C4-2B (cell line): ENCODE data around the gene PIP4K2C.
"Not testable (repeated sequence)": the region's sequence is repeated elsewhere in the genome, so short reads cannot be mapped to it uniquely, and the experiment has no call there.

Experiments
- H3K27ac ChIP-seq: fragments of 450-650 bp; 2 replicates; pipeline ENCODE4 v1.5.1; 2017
- ZFX ChIP-seq: fragments of 450-650 bp; IDR thresholded peaks from 2 replicates; pipeline ENCODE4 v1.6.1; 2017
- TF ChIP-seq, protein P1 (sequence below): fragments of 450-650 bp; conservative IDR thresholded peaks from 2 replicates; pipeline ENCODE4 v1.5.1; 2017; ENCODE audit warnings: mild to moderate bottlenecking

The PIP4K2C gene

DNA sequence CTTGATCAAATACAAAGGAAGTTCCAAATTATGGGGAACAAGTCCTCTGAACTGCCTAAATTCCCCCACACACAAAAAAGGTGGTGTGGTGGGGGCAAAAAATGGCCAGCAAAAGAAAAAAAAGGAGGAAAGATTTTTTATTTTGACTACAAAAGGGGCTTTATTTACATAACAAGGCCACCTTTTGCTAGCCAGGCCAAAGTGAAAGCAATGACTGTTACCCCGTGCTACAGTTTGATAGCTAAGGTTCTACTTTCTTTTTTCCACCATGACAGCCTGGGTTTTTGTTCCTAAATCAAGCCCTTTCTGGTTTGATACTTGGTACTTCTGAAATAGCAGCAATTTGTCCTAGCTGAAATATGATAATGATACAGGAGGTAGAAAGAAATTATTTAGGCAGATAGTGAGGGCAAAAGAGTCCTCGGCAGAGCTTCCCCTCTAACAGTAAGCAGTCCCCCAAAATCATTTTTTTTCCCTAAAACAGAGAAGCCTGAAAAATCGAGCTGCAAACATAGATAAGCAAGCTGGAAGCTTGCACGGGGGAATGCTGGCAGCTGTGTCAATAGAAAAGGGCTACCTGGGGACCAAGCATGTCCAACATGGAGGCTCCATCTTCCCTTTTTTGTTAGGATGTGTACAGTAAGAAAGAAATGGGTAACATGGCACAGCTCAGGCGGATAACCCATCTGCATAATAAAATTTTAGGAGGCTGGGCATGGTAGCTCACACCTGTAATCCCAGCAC is 50.9 kb downstream of the PIP4K2C start:
- TF ChIP-seq ZFX, result no peak
- TF ChIP-seq, protein P1, sequence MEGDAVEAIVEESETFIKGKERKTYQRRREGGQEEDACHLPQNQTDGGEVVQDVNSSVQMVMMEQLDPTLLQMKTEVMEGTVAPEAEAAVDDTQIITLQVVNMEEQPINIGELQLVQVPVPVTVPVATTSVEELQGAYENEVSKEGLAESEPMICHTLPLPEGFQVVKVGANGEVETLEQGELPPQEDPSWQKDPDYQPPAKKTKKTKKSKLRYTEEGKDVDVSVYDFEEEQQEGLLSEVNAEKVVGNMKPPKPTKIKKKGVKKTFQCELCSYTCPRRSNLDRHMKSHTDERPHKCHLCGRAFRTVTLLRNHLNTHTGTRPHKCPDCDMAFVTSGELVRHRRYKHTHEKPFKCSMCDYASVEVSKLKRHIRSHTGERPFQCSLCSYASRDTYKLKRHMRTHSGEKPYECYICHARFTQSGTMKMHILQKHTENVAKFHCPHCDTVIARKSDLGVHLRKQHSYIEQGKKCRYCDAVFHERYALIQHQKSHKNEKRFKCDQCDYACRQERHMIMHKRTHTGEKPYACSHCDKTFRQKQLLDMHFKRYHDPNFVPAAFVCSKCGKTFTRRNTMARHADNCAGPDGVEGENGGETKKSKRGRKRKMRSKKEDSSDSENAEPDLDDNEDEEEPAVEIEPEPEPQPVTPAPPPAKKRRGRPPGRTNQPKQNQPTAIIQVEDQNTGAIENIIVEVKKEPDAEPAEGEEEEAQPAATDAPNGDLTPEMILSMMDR, result no peak
- no peak overlapping the region for H3K27ac ChIP-seq

DNA sequence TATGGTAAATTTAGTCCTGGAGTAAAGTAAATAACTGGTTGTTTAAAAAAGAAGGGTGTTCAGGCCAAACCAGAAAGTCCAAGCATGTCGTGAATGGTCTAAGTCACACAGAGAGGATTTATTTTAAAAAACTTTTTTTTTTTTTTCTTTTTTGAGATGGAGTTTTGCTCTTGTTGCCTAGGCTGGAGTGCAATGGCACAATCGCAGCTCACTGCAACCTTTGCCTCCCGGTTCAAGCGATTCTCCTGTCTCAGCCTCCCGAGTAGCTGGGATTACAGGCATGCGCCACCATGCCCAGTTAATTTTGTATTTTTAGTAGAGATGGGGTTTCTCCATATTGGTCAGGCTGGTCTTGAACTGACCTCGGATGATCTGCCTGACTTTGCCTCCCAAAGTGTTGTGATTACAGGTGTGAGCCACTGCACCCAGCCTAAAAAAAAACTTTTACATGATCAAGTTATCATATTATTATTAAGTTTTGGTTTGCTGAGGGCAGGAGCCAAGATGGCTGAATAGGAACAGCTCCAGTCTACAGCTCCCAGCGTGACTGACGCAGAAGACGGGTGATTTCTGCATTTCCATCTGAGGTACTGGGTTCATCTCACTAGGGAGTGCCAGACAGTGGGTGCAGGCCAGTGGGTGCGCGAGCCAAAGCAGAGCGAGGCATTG is 55.1 kb downstream of the PIP4K2C start:
- H3K27ac ChIP-seq, result not testable (repeated sequence)

DNA sequence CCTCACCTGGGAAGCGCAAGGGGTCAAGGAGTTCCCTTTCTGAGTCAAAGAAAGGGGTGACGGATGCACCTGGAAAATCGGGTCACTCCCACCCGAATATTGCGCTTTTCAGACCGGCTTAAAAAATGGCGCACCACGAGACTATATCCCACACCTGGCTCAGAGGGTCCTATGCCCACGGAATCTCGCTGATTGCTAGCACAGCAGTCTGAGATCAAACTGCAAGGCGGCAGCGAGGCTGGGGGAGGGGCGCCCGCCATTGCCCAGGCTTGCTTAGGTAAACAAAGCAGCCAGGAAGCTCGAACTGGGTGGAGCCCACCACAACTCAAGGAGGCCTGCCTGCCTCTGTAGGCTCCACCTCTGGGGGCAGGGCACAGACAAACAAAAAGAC is 55.7 kb downstream of the PIP4K2C start:
- H3K27ac ChIP-seq, result not testable (repeated sequence)
